CD4-positive, alpha-beta T cell treated with Interferon gamma for 1 hour (primary cell): ENCODE data around the gene RIIAD1.
"Not testable (repeated sequence)": the region's sequence is repeated elsewhere in the genome, so short reads cannot be mapped to it uniquely, and the experiment has no call there.

Experiments used
- DNase-seq: peaks from one replicate; pipeline ENCODE4 v3.0.0-alpha.2; 2020

The RIIAD1 gene

GRCh38 chr1:151737479-151737878 lies 16.2 kb downstream of the RIIAD1 start:
- DNase-seq, result no peak

- DNase-seq, result no peak
Measured at GRCh38 chr1:151739590-151740355, 18.5 kb downstream of the RIIAD1 start.

- DNase-seq, result no peak
Measured at GRCh38 chr1:151741516-151741915, 20.2 kb downstream of the RIIAD1 start.

- DNase-seq, result no peak
Measured at GRCh38 chr1:151756291-151756690, 35.0 kb downstream of the RIIAD1 start.

GRCh38 chr1:151759241-151759640 lies 37.9 kb downstream of the RIIAD1 start:
- DNase-seq, result no peak

- DNase-seq, result no peak
Measured at GRCh38 chr1:151760597-151761385, 39.5 kb downstream of the RIIAD1 start.

- DNase-seq, result peak; percentile 81
Measured at GRCh38 chr1:151762941-151763921, 41.9 kb downstream of the RIIAD1 start, which contains the start of gene MRPL9. TSS of gene MRPL9 (minus strand) at chr1:151763496. CDS start at chr1:151763479, 17 bp downstream.

GRCh38 chr1:151763990-151764389 lies 42.7 kb downstream of the RIIAD1 start:
- DNase-seq, result no peak

GRCh38 chr1:151768351-151769066 lies 47.2 kb downstream of the RIIAD1 start:
- not testable (repeated sequence) for DNase-seq

GRCh38 chr1:151769270-151769669 lies 47.9 kb downstream of the RIIAD1 start:
- DNase-seq, result not testable (repeated sequence)

GRCh38 chr1:151773702-151774101 lies 52.4 kb downstream of the RIIAD1 start:
- DNase-seq, result no peak

GRCh38 chr1:151774256-151774922 lies 53.1 kb downstream of the RIIAD1 start:
- no peak for DNase-seq

- no peak for DNase-seq
Measured at GRCh38 chr1:151775894-151776664, 54.8 kb downstream of the RIIAD1 start.

GRCh38 chr1:151776665-151777062 lies 55.3 kb downstream of the RIIAD1 start:
- DNase-seq, result no peak

GRCh38 chr1:151777317-151777716 lies 56.0 kb downstream of the RIIAD1 start:
- no peak for DNase-seq
